Germinal center (tissue), 1 donor: ENCODE data around the gene MARCHF5.
"Not testable (repeated sequence)": the region's sequence is repeated elsewhere in the genome, so short reads cannot be mapped to it uniquely, and the experiment has no call there.

Experiments used
- DNase-seq: peaks from one replicate; pipeline ENCODE4 v3.0.0; 2012; ENCODE audit warnings: mixed read lengths, low spot score

Gene MARCHF5

DNA sequence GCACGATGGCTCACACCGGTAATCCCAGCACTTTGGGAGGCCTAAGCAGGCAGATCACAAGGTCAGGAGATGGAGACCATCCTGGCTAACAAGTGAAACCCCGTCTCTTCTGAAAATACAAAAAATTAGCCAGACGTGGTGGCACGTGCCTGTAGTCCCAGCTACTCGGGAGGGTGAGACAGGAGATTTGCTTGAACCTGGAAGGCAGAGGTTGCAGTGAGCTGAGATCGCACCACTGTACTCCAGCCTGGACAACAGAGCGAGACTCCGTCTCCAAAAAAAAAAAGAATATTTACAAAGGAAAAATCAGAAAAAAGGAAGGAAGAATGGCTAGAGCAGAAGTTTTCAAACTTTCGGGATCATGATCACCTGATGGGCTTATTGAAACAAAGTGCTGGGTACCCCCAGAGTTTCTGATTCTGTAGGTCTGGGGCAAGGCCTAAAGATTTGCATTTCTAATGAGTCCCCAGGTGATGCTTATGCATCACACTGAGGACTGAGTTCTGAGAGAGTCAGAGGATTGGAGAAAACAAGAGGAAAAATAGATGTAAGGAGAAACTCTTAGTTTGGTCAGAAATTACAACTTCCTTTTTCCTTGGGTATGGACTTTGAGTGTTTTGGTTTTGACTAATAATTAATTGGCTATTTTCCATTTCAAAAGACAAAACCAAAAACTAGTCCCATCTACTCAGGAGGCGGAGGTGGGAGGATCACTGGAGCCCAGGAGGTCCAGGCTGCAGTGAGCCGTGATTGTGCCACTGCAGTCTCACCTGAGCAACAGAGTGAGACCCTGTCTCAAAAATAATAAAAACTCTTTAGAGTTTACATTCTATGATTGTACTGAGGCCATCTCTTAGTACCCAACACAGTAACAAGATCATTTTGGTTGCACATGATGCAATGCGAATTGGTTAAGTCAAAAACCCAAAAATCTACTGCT, 14.4 kb downstream of the MARCHF5 start:
- no peak for DNase-seq

DNA sequence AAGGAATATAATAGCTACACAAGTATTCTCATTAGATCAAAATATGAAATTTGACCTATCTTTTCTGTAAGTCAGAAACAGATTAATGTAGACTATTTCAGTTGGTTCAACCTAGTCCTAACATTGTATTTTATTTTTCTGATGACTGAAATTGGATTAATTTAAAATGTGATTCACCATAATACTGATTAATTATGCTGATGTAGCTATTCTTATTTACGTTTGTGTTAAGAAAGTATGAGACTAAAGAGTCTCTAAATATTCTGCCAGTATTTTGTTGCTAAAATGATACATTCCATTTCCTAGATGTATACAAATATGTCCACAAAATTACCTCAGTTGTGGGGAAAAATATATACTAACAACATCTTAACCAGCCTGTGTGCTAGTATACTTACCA, 18.3 kb downstream of the MARCHF5 start:
- no peak for DNase-seq

DNA sequence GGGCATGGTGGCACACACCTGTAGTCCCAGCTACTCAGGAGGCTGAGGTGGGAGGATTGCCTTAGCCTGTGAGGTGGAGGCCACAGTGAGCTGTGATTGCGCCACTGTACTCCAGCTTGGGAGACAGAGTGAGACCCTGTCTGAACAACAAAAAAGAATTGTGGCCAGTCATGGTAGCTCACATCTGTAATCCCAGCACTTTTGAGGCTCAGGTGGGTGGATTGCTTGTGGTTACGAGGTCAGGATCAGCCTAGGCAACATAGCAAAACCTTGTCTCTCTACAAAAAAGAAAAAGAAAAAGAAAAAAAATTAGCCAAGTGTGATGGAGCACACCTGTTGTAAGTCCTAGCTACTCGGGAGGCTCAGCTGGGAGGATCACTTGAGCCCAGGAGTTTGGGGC, 22.8 kb downstream of the MARCHF5 start:
- DNase-seq = no peak

DNA sequence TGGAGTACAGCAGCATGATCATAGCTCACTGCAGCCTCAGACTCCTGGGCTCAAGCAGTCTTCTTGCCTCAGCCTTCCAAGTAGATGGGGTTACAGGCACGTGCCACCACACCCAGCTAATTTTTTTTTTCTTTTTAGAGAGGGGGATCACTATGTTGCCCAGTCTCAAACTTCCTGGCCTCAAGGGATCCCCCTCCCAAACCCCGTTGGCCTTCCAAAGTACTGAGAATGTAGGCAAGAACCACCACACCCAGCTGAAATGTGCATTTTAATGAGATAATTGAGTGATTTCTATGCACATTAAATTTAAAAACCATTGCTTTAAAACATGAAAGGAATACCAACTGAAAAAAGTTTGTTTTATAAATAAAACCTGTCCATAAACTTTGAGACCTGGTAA, 25.6 kb downstream of the MARCHF5 start:
- DNase-seq = no peak

DNA sequence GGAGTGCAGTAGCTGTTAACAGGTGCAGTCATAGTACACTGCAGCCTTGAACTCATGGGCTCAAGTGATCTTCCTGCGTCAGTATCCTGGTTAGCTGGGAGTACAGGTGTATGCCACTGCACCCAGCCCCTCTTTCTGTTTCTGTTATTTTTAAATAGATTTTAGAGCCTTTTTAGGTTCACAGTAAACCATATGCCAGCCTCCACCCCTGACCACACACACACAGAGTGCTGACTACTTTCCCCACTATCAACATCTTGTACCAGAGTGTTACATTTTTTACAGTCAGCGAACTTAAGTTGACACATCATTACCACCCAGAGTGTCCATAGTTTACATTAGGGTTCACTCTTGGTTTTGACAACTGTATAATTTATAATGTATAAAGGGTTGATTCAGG, 32.1 kb downstream of the MARCHF5 start:
- DNase-seq = no peak

DNA sequence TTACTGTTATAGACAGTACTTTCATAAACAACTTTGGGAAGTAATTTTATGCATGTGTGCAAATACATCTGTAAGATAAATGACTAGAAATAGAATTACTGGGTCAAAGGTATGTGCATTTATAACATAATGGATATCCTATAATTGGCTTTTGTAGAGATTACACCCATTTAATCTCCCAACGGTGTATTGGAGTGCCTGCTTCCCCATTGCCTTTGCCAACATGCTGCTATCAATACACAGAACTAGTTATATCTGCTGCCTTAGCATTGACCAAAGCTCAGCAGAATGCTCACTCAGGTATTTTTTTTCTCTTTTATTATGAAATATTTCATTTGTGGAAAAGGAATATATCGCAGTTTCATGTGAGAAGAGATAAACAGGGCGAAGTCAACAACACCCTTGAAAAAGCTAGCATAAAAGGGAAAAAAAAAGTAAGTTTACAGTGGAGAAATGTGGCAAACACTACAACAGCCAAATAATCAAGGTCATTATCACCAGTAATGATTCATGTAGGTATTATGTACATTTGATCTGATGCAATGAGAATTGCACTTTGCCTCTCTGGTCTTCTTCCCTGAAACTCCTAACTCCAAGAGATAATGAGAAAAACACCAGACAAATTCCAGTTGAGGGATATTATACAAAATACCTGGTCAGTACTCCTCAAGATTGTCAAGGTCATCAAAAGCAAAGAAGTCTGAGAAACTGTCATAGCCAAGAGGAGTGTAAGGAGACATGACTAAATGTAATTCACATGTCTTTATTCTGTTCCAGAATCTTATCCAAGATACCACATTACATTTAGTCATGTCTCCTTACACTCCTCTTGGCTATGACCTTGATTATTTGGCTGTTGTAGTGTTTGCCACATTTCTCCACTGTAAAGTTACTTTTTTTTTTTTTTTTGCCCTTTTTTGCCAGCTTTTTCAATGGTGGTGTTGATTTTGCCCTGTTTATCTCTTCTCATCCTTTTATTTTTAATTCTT, 36.8 kb downstream of the MARCHF5 start:
- no peak for DNase-seq

DNA sequence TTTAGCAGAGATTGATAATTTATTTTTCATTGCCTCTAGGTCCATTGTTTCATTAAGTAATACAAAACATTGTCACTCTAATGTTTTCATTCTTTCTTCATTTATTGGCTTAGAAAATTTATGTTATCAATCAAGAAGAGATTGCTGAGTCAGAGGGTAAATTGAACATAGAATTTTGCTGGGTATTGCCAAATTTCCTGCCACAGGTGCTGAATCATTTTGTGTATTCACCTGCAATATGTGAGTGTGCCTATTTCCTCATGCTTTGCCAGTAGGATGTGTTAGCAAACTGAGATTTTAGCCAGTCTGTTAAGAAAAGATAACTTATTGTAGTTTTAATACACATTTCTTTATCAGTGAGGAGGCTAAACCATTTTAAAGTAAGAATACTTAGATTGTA, 38.0 kb downstream of the MARCHF5 start:
- DNase-seq = no peak

DNA sequence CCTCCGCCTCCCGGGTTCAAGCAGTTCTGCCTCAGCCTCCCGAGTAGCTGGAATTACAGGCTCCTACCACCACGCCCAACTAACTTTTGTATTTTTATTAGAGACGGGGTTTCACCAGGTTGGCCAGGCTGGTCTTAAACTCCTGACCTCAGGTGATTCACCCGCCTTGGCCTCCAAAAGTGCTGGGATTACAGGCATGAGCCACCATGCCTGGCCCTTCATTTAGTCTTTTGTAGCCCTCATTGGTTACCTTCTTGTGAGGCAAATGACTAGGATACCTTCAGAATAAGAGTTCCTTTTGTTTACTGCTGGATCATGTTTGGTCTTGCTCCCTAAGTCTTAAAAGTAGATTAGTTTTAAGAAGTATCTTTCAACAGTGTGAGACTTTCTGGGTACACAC, 39.0 kb downstream of the MARCHF5 start:
- DNase-seq = not testable (repeated sequence)

DNA sequence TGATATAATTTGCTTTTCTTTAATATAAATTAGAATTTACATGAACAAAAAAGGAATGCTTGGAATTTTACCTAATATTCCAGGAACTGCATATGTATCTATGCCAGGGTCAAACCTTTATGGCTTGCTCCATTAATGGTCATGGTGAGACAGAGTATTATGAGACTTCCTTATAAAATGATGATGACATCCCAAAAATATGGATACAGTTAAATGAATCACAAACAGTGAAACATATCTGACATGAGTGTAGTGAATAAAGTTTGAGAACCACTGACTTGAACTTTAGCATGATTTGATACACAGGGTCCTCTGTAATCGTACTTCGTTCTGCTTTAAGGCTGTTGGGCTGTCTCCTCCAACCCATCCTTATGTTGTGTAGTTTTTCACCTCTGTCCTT, 51.8 kb downstream of the MARCHF5 start:
- no peak for DNase-seq

DNA sequence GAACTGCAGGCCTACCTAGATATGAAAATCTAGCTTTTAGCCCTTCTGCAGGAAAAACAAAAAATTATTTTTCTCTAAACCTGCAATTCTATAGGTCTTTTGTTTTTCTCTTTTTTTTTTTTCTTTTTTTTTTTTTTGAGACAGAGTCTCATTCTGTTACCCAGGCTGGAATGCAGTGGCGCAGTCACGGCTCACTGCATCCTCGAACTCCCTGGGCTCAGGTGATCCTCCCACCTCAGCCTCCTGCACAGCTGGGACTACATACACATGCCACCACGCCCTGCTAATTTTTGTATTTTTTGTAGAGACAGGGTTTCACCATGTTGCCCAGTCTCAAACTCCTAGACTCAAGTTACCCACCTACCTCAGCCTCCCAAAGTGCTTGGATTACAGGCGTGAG, 54.6 kb downstream of the MARCHF5 start:
- not testable (repeated sequence) for DNase-seq

DNA sequence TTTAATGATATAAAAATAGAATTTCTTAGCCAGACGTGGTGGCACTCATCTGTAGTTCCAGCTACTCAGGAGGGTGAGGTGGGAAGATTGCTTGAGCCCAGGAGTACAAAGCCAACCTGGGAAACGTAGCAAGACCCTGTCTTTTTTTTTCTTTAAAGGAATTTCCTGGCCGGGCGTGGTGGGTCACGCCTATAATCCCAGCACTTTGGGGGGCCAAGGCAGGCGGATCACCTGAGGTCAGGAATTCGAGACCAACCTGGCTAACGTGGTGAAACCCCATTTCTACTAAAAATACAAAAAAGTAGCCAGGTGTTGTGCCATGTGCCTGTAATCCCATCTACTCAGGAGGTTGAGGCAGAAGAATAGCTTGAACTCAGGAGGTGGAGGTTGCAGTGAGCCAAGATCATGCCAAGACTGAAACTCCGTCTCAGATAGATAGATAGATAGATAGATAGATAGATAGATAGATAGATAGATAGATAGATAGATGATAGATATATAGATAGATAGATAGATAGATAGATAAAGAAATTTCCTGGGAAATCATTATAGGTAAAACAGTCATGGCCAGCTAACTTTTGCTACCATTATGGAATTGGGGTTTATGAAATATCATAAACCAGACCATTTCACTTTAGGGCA, 56.2 kb downstream of the MARCHF5 start:
- not testable (repeated sequence) for DNase-seq

DNA sequence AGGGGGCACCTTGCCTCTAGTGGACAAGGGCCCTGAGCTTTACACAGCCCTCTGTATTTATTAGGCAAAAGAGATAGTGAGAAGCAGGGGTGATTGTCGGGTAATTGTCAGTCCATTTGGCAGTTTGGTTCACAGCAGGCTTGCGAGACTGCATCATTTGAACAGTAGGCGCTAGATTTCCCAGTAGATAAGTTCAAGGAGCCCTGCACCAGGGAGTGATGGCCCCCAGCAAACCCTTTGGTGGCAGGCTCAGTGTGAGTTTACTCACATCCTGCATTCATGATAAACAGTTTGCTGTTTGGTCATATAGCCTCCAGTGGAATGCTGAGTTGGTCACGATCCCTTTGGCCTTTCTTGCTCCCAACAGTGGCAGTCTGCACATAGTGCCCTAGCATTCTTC, 59.4 kb downstream of the MARCHF5 start:
- no peak for DNase-seq

DNA sequence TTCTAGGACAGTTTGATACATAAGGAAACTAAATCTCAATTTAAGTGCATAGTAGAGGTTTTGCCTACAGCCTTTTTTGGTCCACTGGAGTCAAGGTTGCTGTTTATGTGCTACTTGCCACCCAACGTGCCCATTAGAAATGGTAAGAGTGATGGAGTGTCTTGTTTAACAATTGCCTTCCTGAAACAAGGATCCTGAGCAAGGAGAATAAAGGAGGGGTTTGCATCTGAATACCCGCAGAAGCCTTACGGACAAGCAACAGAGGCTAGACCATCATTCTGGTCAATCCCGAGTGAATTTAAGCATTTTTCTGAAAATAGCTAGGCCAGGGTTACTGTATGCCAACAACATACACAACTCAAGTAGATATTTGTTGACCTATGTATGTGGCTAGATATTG, 63.6 kb downstream of the MARCHF5 start:
- DNase-seq = no peak

DNA sequence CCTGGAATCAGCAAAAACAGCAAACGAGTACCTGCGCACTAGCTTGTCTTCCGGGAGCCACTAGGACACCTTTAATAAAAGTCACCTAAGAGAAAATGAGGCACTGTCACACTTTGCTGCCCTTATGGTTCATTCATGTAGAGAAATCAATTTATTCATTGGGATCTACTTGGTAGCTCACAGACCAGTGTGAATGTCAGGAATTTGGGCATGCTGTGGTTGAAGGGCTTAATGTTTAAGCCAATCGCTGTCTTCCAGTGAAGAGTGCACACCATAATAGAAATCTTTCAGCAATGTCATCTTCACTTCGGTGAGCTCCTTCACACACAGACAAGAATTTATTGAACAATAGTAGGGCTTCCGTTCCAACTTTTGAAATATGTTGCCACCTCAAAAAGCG, 65.1 kb downstream of the MARCHF5 start:
- DNase-seq = no peak

DNA sequence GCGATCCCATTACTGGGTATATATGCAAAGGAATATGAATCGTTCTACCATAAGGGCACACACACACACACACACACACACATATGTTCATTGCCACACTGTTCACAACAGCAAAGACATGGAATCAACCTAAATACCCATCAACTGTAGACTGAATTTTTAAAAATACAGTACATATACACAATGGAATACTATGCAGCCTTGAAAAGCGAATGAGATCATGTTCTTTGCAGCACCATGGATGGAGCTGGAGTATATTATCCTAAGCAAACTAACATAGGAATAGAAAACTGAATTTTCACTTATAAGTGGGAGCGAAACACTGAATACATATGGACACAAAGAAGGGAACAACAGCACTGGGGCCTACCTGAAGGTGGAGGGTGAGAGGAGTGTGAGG, 72.5 kb downstream of the MARCHF5 start:
- no peak for DNase-seq

DNA sequence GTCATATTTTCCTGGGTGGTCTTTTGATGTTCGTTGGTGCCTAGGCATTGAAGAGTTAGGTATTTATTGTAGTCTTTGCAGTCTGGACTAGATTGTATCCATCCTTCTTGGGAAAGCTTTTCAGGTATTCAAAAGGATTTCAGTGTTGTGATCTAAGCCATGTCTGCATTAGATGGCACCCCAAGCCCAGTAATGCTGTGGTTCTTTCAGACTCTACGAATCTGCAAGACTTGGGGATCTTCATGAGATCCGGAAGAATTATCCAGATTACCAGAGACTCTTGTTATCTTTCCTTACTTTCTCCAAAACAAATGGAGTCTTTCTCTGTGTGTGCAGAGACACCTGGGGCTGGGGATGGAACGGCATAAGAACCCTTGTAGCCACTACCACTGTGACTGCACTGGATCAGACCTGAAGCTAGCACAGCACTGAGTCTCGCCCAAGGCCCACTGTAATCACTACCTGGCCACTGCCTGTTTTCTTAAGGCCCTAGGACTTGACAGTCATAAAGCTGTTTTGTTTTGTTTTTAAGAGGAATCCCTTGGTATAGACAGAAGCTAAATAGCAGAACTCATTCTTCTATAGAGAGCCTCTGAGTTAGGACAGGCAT, 75.5 kb downstream of the MARCHF5 start:
- no peak for DNase-seq

DNA sequence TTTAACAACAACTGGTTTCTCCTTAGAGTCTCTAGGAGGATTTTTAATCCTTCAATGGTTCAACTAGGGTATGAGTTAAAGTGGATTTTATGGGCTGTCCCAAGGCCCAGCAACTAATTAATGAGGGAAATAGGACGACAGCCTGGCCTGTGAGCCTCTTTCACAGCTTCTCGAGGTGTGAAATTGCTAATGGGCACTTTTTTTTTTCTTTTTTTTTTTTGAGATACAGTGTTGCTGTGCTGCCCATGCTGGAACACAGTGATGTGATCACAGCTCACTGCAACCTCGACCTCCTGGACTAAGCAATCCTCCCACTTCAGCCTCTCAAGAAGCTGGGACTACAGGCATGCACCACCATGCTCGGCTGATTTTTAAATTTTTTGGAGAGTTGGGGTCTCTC, 87.0 kb downstream of the MARCHF5 start:
- no peak for DNase-seq

DNA sequence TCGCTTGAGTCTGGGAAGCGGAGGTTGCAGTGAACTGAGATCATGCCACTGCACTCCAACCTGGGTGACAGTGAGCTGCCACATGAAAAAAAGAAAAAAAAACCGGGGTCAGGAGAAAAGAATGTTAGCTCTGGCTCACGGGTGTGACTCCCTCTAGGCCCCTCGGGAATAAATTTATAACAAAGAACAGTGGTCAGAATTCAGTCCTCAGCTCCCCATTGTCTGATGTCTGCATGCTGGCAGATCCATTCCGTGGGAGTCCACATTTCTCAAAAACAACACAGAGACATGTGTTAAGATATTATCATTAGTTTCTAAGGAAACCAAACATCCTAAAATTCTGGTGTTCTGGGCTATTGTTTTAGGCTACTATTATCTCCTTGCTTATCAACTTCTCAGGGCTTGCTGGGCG, 90.6 kb downstream of the MARCHF5 start:
- DNase-seq = no peak

DNA sequence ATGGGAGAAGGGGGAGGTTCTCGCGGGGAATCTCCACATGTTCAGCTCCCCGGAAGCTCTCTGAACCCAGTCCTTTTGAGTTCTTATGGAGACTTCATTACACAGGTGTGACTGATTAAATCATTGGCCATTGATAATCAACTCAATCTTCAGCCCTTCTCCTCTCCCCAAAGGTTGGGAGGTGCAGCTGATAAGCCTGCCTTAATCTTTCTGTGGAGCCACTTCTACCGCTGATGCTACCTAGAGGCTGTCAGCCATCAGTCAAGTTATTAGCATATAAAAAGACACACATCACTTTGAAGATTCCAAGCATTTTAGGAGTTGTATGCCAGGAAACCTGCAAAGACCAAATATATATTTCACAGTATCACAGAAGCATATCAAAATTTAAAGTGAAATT, 91.7 kb downstream of the MARCHF5 start:
- no peak for DNase-seq

DNA sequence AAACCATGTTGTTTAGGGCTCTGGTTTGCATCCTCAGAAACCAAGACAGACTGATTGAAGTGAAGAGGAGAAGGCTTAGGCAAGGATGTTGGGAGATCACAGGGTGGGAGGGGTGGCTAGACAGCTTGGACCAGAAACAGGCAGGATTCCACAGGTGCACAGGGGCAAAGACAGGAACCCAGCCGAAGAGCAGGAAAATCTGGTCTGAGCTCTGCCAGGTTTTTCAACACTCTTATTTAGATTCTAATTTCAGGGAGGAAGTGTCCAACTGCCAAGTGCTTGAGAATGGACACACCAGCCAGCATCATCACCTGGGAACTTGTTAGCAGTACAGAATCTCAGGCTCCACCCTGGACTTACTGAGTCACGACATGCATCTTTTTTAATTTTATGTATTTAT, 93.8 kb downstream of the MARCHF5 start:
- no peak for DNase-seq

DNA sequence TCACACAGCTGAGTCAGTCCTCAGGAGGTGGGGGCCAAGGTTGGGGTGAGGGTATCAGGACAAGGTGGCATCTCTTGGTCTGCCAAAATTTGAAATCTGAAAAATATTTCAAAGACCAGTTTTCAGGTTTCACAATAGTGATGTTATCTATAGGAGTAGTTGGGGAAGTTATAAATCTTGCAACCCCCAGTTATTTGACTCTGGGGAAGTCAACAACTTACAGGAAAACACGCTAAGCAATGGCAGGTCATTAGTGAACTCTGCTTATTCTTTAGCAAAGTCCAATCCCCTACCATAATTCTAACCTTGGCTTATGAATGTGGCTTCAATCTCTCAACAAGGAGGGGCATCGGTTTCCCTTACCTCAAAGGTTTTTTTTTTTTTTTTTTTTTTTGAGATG, 94.9 kb downstream of the MARCHF5 start:
- no peak for DNase-seq
